ENCODE data around the gene TGFB2.

- TF ChIP-seq EZH2 (IDR thresholded peaks at IDR 0.05; ENCODE audit: insufficient read depth, poor library complexity, severe bottlenecking) (no peak), EZH2phosphoT487 (IDR thresholded peaks at IDR 0.05; ENCODE audit: insufficient read depth, low read depth) (no peak)
Measured at GRCh38 chr1:218408135-218408534, 63.0 kb downstream of the TGFB2 start.

Measured in GM23248 (cell line).